Endothelial cell (in vitro differentiated cells): Measurements from ENCODE around the gene SEMA3A. TPM values are rescaled to one million over a fixed set of nuclear protein-coding genes. Genes with fewer than 3 reads are reported as not detected.

Experiments used
- DNase-seq: peaks from one replicate; pipeline ENCODE4 v3.0.0; 2021; ENCODE audit warnings: low spot score
- H3K27ac Mint-ChIP-seq: one replicate; pipeline ENCODE4 v1.8.0; 2021; ENCODE audit warnings: mixed read lengths, inconsistent platforms; ENCODE audit not compliant: unreplicated experiment
- H3K27me3 Mint-ChIP-seq: one replicate; pipeline ENCODE4 v1.8.0; 2021; ENCODE audit warnings: mild to moderate bottlenecking, moderate library complexity, mixed read lengths, inconsistent platforms; ENCODE audit not compliant: unreplicated experiment
- H3K36me3 Mint-ChIP-seq: one replicate; pipeline ENCODE4 v1.8.0; 2021; ENCODE audit warnings: mild to moderate bottlenecking, low read depth, mixed read lengths, inconsistent platforms; ENCODE audit not compliant: unreplicated experiment
- H3K4me1 Mint-ChIP-seq: one replicate; pipeline ENCODE4 v1.8.0; 2021; ENCODE audit warnings: mild to moderate bottlenecking, mixed read lengths, inconsistent platforms; ENCODE audit not compliant: unreplicated experiment
- H3K4me3 Mint-ChIP-seq: one replicate; pipeline ENCODE4 v1.8.0; 2021; ENCODE audit warnings: mild to moderate bottlenecking, mixed read lengths, inconsistent platforms; ENCODE audit not compliant: unreplicated experiment
- H3K9me3 Mint-ChIP-seq: one replicate; pipeline ENCODE4 v1.8.0; 2021; ENCODE audit warnings: mixed read lengths, inconsistent platforms; ENCODE audit not compliant: unreplicated experiment
- CTCF ChIP-seq: fragments of 200-600 bp; sonication (generic); IDR thresholded peaks from one replicate; pipeline ENCODE4 v1.5.0; 2021; ENCODE audit warnings: antibody characterized with exemption; ENCODE audit not compliant: unreplicated experiment
- total RNA-seq: library from RNA; stranded (reverse); fragmentation: NEBNext Ultra II Directional; extraction: Animal tissue kit (Norgen Biotek cat#: 25700); gene quantifications from one replicate; pipeline ENCODE4 v1.2.1, GENCODE V29; 2021; ENCODE audit not compliant: unreplicated experiment

Gene SEMA3A
- total RNA-seq, 1 donor from 2014 or later = 8.5 TPM

DNA sequence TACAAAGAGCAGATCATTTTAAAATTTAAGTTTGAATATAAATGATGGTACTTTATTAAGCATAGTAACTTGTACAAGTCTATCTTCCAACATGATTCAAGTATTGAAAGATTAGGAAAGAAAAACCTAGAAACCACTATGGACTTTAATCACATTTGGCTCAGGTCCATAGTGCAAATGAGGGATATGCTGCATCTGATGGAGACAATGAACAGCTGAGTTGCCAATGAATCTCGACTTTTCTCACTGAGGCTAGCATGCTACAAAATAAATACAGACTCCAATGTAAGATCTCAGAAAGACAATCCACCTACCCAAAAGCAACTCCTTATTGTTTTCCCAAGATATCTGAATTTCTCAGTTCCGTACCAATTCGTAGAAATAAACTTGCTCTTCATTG, 89.8 kb downstream of the SEMA3A start:
- Mint-ChIP-seq H3K27me3 (no peaks in the 10 kb centered on the region), H3K9me3 (no peaks in the 10 kb centered on the region), H3K4me3 (no peak overlapping the region), H3K36me3 (no peaks in the 10 kb centered on the region), H3K27ac (no peak overlapping the region), H3K4me1 (peaks cover 18% of the 10 kb centered on the region)
- TF ChIP-seq CTCF = no peak
- DNase-seq = no peak

DNA sequence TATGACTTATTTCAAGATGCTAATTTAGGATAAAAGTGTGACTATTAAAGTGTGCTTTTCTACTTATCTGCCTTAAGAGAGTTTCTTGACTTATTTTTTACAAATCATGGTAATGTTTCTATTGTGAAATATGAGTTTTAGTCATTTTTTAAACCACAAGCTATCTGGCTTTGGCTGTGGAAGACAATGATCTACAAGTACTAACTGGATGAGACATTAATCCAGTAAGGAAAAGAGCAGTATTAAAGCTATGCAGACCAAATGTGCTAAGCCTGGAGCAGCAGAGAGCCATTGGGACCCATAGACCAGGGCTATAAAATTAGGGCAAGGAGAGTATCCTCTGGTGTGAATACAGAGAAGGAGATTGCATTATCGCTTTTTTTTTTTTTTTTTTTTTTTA, 92.4 kb downstream of the SEMA3A start:
- DNase-seq = no peak
- no peaks in the 10 kb centered on the region for H3K27me3 Mint-ChIP-seq
- H3K9me3 Mint-ChIP-seq = no peaks in the 10 kb centered on the region
- H3K27ac Mint-ChIP-seq = no peak overlapping the region
- H3K4me1 Mint-ChIP-seq = peaks cover 3% of the 10 kb centered on the region
- no peaks in the 10 kb centered on the region for H3K36me3 Mint-ChIP-seq
- no peak overlapping the region for H3K4me3 Mint-ChIP-seq
- TF ChIP-seq CTCF = no peak

GRCh38 chr7:84100866-84101265, 93.7 kb downstream of the SEMA3A start:
- H3K4me1 Mint-ChIP-seq = no peaks in the 10 kb centered on the region
- H3K27ac Mint-ChIP-seq = no peak overlapping the region
- H3K36me3 Mint-ChIP-seq = no peaks in the 10 kb centered on the region
- peak; percentile 54 for TF ChIP-seq CTCF
- no peaks in the 10 kb centered on the region for H3K9me3 Mint-ChIP-seq
- H3K27me3 Mint-ChIP-seq = no peaks in the 10 kb centered on the region
- no peak for DNase-seq
- no peak overlapping the region for H3K4me3 Mint-ChIP-seq

DNA sequence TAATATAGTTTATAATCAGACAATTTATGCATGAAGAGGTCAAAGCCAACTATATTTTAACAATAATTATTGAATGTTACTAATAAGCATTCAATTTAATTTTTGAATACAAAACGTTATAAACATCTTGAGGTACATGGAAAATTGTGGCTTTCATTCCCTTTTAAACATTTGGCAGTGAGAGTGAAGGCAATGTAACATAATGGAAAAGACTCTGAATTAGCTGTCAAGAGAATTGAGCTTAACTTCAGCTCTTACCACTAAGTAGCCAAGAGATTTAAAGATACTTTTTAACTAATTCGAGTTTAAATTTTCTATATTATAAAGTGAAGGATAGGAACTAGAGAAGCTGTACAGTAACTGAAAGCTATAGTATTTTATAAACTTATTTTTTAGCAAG, 98.6 kb downstream of the SEMA3A start:
- H3K4me1 Mint-ChIP-seq = peaks cover 6% of the 10 kb centered on the region
- H3K27me3 Mint-ChIP-seq = no peaks in the 10 kb centered on the region

GRCh38 chr7:84092207-84092606, 102.4 kb downstream of the SEMA3A start:
- H3K4me3 Mint-ChIP-seq = no peak overlapping the region

More for the DNA sequence above, 98.6 kb downstream of the SEMA3A start:
- Mint-ChIP-seq H3K4me3 (no peak overlapping the region), H3K9me3 (no peaks in the 10 kb centered on the region), H3K36me3 (no peaks in the 10 kb centered on the region), H3K27ac (no peak overlapping the region)
- DNase-seq = no peak
- no peak for TF ChIP-seq CTCF

More at GRCh38 chr7:84092207-84092606, 102.4 kb downstream of the SEMA3A start:
- H3K4me1 Mint-ChIP-seq = peaks cover 6% of the 10 kb centered on the region
- no peaks in the 10 kb centered on the region for H3K36me3 Mint-ChIP-seq
- DNase-seq = no peak
- no peak overlapping the region for H3K27ac Mint-ChIP-seq
- TF ChIP-seq CTCF = no peak
- no peaks in the 10 kb centered on the region for H3K9me3 Mint-ChIP-seq
- no peaks in the 10 kb centered on the region for H3K27me3 Mint-ChIP-seq
